Upper lobe of left lung (tissue), 4 donors: ENCODE measurements around the gene PSMD8.

ENCODE experiments used
- EP300 ChIP-seq, 4 donors: sonication (generic); formaldehyde crosslinking; IDR thresholded peaks; one replicate each; pipeline ENCODE4 v1.5.1; 2017; ENCODE audit warnings: antibody characterized with exemption in 4 of 4, control low read depth in 2 of 4
- POLR2A ChIP-seq, 4 donors: fragments of 450-650 bp; IDR thresholded peaks; one replicate each; pipeline ENCODE4 v1.5.1; 2016 to 2017; ENCODE audit warnings: antibody characterized with exemption in 4 of 4, mild to moderate bottlenecking in 2 of 4
- POLR2AphosphoS5 ChIP-seq, 2 donors: sonication (generic); formaldehyde crosslinking; IDR thresholded peaks; one replicate each; pipeline ENCODE4 v1.5.1; 2017; ENCODE audit warnings: antibody characterized with exemption in 2 of 2
- TF ChIP-seq, protein P1 (sequence below), 6 experiments: fragments of 450-650 bp in 4 of 6; fragments of 200-600 bp in 2 of 6; sonication (generic) in 2 of 6; IDR thresholded peaks; one replicate each; pipeline ENCODE4 v1.5.1; 2016 to 2019; ENCODE audit warnings: antibody characterized with exemption in 6 of 6

DNA sequence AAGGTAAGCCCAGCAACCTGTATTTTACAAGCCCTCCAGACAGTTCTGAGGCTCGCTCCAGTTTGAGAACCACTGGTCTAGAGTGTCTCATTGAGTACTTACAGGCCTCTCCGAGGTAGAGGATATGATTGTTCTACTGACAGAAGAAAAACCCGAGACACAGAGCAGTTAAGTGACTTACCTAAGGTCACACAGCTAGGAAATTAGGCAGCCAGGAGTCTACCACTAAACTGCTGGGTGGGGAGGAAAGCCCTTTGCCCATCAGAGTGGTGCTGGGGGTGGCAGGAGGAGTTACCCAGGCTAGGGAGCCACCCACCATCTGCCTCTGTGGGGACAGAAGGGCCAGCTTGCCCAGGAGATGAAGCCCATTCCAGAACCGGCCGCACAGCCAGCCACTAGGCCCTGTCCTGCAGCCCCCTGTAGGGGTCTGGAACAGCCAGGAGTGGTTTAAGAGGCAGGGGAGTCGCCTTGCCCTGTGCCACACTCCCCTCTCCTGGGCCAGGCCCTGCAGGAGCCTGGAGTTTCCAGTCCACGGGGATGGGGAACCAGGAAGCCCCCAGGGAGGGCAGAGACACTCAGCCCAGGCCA, 50.9 kb downstream of the PSMD8 start:
- TF ChIP-seq, protein P1, sequence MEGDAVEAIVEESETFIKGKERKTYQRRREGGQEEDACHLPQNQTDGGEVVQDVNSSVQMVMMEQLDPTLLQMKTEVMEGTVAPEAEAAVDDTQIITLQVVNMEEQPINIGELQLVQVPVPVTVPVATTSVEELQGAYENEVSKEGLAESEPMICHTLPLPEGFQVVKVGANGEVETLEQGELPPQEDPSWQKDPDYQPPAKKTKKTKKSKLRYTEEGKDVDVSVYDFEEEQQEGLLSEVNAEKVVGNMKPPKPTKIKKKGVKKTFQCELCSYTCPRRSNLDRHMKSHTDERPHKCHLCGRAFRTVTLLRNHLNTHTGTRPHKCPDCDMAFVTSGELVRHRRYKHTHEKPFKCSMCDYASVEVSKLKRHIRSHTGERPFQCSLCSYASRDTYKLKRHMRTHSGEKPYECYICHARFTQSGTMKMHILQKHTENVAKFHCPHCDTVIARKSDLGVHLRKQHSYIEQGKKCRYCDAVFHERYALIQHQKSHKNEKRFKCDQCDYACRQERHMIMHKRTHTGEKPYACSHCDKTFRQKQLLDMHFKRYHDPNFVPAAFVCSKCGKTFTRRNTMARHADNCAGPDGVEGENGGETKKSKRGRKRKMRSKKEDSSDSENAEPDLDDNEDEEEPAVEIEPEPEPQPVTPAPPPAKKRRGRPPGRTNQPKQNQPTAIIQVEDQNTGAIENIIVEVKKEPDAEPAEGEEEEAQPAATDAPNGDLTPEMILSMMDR (IDR thresholded peaks at IDR 0.05) = no peak
- TF ChIP-seq POLR2AphosphoS5 (IDR thresholded peaks at IDR 0.05) = no peak
- TF ChIP-seq EP300 (IDR thresholded peaks at IDR 0.05) = no peak
- no peak for TF ChIP-seq POLR2A (IDR thresholded peaks at IDR 0.05)
